ENCODE measurements around the gene FAH.

The FAH gene

DNA sequence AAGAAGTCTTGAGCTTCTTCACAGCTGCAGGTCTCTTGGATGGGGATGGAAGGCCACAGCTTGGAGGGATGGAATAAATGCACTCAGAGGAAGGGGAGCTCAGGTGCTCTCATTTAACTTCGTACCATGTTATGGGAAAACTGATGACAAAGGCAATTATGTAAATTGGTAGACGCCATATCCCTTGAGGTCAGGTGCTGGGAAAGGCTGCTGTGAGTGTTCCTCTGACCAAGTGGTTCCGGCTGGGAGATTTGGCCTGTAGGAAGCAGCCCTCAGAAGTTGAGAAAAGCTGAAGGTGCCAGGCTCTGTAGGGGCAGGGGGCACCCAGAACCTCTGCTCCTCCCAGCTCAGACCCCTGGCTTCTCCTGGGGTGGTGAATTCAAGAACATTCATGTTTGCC is 47.1 kb downstream of the FAH start:
- DNase-seq (ENCODE audit: low read depth in 3 of 3) = no peak

DNA sequence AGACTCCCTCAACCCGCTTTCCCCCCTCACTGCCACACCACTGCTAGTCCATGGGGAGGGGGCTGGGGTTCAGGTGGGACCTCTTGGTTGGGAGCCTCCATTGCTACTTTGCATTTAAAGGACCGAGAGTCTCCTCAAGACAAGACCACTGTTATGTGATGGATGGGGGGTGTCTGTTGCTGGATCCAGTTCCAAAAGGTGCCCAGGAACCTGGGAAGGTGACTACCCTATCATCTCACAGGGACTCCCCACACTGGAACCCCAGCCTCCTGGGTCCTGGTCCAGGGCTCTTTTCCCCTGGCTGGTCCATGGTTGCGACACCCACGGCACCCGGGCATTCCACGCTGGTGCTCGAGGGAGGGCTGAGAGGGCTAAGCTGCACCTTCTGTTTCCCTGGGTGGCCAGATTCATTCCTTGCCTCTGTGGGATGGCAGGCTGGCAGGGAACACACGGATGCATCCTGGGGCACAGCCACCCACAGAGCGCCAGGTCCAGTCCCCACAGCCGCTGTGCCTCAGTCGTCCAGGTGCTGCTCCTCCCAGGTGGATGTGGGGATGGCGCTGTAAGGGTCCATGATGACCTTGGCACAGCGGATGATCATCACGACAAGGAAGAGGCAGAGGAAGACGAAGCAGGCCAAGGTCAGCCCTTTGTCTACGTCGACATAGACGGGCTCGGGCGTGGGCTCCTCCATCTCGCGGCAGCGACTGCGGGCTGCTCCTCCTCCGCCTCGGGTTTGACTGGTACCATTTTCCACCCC is 48.6 kb downstream of the FAH start:
- no peak for DNase-seq (ENCODE audit: low read depth in 3 of 3)

DNA sequence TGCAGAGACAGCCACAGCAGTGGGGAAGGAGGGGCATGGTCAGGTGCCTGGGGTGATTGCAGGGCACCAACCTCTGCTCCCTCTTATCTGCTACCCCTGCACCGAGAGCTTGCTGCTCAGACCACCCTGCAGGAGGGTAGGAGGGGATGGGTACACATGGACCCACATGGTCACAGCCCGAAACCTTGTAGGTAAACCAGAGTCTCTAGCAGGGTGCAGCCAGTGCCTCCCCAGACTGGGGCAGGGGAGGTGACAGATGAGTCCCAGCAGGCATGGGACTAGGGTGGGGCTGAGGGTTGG is 49.2 kb downstream of the FAH start:
- no peak for DNase-seq (ENCODE audit: low read depth in 3 of 3)

DNA sequence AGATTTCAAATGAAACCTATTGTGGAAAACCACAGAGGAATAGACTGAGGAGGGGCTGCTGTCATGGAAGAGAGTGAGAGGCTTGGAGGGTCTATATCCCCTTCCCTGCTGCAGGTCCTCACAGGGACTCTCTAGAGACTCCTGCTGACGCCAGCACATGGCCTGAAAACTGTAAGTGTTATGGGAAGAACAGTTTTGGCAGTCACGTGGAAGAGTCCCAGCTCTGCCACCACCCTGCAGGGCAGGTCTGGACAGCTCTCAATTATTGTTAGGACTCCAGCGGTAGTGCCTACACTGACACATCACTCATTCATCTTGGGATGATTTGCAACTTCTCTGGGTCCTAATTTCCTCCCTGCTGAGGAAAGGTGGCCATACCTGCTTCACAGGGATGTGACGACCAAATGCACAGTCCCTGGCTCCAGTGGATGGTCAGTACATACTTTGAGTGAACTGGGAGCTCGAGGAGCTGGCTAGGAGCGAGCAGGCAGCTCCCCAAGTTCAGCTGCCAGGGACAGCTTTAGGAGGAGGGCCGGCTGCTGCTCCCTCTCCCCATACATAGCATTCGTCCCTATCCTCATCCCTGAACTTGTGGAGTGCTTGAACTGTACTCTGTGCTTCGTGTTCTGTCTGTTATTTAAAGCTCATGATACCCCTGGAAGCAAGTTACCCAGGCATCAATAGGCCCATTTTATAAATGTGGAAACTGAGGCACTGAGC is 50.0 kb downstream of the FAH start:
- DNase-seq (ENCODE audit: low read depth in 3 of 3) = no peak

DNA sequence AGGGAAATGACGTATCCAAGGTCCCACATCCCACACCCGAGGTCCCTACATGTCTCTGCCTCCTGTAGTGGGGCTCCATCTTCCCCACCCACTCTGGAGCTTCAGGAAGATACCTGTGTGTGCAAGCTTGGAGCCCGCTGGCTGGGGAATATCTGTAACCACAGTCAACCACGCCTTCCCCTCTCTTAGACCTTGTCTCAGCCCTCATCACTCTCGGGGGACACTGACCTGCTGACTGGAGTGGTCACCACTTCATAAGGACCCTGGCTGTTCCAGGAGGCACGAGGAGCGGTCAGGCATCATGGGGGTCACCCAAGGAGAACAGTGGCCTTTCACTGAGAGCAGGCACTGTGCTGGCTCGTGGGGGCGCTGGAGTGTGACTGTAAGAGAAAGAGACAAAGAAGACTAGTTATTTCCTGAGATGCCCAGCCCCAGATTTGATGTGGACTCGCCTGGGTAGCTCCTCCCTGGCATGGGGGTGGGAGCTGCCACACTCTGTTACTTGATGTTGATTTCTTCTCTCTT is 50.6 kb downstream of the FAH start:
- DNase-seq (ENCODE audit: low read depth in 3 of 3) = no peak

DNA sequence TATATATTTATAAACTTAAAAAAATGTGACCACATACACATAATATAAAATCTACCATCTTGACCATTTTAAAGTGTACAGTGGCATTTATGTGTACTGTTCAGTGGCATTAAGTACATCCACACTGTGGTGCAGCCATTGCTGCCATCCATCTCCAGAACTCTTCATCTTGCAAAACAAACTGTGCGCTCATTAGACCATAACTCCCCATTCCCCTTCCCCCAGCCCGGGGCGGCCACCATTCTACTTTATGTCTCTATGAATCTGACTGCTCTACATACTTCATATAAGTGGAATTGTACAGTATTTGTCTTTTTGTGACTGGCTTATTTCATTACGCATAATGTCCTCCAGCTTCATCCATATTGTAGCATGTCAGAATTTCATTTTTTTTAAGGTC is 51.4 kb downstream of the FAH start:
- no peak for DNase-seq (ENCODE audit: low read depth in 3 of 3)

DNA sequence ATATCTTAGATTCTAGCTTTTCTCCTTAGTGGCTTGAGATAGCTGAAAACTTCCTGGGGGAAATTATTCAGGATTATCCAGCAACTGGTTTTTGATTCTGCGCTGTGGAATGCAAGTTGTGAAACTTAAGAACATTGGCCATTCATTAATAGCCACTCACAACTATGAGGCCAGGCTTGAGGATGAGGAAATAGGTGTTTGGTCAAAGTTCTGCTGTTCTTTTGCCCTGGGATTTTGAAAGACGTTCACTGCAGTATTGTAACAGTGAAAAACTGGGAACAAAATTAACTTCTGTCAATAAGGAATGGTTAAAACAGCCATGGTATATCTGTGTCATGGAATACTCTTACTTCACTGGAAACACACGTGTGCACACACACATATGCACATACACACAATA is 55.1 kb downstream of the FAH start:
- DNase-seq (ENCODE audit: low read depth in 3 of 3) = no peak

DNA sequence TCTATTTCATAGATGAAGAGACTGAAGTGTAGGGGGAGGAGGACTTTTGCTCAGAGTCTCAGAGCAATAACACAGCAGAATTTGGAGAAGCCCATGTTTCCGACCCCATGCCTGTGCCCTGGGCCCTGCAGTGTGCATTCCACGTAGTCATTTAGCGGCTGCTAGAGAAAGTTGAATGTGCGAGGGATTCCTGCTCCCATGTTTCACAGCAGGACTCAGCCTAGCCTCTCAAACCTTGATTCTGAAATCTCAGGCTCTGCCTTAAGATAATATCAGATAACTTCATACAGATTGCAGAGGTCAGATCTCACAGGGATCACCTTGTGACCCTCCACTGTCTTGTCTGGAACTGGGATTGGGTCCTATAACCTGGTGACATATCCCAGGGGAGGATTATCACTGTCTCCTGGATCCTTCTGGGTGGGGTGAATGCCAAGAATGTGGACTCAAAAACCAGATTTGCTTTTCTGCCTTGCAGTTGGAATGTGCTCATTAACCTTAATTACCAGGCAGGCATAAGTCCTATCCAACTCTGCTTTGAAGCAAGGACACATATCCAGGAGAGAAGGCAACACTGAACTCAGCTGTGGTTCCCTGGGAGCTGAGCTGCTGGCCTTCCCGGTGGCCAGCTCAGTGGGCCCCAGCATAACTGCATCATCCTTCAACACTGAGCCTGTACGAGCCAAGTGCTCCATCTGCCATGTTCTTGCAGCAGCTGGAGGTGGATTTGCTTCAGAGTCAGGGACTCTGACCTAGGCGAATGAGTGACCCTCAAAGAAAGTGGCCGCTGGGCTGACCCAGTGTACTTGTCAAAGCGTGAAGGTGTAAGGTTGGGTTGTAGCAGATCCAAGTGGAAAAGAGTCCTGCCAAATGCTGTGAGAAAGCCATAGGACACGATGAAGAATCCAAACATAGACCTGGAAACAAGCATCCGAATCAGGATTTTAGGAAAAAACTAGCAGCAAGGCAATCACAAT is 56.2 kb downstream of the FAH start:
- DNase-seq (ENCODE audit: low read depth in 3 of 3) = no peak

DNA sequence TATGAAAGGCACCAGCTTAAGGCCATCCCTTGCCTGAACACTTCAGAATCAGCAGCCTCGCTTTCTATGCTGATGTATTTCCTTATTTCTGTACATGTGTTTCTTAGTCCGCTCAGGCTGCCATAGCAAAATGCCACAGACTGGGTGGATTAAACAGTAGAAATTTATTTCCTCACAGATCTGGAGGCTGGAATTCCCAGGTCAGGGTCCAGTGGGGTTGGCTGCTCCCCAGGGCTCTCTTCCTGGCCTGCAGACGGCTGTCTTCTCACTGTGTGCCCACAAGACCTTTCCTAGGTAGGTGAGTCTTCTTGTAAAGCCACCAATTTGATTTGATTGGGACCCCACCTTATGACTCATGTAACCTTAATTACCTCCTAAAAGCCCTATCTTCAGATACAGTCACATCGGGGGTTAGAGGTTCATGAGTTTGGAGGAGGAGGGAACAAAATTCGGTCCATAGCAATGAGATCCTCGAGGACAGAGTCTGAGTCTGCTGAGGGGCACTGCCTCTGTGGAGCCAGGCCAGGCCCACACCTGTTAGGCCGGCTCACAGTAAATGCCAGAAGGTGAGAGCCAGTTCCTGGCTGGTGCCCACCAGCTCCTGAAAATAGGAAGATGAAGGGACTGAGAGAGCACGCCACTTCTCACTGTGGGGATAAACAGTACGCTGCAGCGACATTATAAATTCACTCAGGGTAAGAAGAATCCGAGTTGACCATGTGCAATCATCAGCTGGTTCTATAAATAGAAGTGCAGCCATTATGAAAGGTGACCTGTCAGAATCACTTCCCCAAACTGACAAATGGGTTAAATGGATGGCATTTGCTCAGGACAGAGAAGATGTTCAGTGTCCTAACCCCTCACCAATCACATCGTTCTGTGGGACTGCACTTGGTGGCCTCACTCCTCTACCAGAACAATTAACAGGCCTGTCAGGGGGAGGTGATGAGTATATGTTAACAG is 58.1 kb downstream of the FAH start:
- DNase-seq (ENCODE audit: low read depth in 3 of 3) = no peak

DNA sequence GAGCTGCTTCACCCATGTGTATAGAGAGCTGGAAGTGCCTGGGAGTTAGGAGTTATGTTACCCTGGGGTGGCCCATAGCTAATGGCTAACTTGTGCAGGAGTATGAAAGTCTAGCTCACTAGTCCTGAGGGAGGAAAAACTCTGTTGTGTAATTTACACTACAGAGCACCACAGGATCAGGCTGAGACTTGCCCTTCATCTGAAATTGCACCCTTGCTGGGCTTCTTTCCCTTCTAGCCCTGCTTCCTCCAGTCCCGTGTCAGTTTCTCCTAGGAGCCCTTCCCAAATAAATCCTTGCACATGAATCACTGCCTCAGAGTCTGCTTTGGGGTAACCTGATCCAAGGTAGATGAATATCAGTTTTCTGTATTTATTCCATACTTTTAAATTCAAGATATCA is 59.2 kb downstream of the FAH start:
- DNase-seq (ENCODE audit: low read depth in 3 of 3) = no peak

DNA sequence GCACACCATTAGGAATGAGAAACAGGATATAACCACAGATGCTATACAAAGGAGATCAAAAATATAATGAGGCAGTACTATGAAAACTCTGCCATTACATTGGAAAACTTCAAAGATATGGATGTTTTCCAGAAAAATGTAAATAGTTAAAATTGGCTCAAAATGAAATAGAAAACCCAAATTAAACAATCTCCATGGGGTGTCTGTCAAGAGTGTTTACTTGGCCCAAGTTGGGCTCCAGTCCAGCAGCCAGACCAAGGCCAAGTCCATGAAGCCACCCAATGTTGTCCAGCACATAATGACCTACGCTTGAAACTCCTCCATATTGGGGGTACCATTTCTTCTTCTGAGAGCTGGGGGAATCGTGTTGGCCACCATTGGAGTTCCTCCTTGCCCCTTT is 62.1 kb downstream of the FAH start:
- DNase-seq (ENCODE audit: low read depth in 3 of 3) = no peak

DNA sequence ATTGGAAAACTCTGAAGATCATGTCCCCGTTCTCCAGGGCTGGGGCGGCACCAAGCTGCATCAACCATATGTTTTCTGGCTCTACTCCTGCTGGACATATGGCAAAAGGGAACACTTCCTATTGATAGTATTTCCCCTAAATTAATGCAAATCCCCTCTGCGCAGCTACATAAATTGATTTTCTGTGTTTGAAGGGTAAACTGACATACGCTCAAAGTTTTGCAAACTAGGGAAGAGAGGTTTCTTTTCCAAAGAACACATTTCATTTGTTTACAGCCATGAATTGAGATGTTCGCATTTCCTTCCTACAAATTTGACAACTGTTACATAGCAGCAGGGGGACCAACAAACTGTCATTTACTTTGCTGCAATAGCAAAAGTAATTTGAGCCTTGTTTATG is 63.3 kb downstream of the FAH start:
- DNase-seq (ENCODE audit: low read depth in 3 of 3) = no peak

DNA sequence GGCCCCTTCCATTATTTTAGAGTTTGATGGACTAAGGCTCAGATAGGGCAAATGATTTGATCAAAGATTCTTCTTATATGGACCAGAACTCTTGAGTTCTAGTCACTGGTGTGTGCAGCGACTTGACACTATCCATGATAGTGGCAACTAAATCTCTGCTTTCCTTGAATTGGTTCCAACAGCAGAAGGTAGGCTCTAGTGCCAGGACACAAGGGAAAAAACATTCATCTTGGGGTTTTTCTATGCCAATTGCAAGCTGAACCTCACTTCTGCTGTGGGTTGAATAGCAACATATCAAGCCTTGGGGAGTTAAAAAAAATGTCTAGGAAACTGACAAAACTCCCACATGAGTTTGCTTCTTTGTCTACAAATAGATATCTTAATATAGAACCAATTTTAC is 64.1 kb downstream of the FAH start:
- DNase-seq (ENCODE audit: low read depth in 3 of 3) = no peak

DNA sequence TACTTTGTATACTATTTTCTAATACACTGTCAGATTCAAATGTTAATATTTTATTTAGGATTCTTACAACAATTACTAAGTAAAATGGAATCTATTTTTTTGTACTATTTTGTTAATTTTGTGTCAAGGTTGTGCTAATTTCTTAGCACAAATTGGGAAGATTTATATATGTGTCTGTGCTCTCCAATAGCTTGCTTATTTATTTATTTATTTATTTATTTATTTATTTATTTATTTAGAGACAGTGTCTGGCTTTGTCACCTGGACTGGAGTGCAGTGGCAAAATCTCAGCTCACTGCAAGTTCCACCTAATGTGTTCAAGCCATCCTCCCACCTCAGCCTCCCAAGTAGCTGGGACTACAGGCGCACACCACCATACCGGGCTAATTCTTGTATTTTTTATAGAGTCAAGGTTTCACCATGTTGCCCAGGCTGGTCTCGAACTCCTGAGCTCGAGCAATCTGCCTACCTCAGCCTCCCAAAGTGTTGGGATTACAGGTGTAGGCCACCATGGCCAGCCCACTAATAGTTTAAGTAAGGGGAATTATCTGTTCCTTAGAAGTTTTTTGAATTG is 64.6 kb downstream of the FAH start:
- no peak for DNase-seq (ENCODE audit: low read depth in 3 of 3)

DNA sequence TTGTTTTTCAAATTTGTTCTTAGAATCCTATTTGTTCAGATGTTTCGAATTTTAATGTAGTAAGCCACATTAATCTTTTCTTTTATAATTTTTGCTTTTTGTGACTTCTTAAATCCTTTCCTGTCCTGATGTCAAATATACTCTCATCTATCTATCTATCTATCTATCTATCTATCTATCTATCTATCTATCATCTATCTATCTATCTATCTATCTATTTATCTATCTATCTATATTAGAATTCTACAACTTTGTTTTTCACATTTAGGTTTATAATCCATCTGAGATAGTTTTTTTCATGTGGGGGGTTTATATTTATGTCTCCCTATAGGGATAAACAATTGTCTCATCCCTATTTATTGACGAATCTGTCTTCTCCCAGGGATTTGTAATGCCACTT is 67.2 kb downstream of the FAH start:
- no peak for DNase-seq (ENCODE audit: low read depth in 3 of 3)

DNA sequence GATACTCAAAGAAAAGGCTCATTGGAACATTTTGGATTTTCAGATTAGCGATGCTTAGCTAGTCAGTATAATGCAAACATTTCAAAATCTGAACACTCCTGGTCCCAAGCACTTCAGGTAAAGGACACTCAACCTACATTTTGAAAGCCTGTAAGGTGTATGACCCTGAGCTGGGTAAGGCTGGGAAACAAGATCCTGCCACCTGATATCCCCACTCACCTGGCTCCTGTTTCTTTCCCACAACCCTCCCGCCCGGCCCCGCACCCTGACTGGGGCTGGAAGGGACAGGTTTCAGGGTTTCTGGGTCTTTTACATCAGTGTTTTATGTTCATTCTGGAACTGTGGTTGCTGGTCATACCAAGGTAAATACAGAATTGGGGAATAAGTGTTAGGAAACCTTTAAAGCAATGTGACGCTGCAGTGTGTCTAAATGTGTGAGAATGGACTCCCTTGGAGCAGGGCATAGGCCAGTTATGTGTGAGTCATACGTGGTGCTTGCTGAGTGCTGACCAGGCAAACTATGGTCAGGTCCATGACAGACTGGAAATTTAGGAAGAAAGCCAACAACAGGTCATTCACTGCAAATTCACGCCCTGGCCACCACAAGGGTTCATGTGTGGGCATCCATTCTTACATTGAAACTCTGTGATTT is 76.3 kb downstream of the FAH start:
- DNase-seq (ENCODE audit: low read depth in 3 of 3) = no peak

DNA sequence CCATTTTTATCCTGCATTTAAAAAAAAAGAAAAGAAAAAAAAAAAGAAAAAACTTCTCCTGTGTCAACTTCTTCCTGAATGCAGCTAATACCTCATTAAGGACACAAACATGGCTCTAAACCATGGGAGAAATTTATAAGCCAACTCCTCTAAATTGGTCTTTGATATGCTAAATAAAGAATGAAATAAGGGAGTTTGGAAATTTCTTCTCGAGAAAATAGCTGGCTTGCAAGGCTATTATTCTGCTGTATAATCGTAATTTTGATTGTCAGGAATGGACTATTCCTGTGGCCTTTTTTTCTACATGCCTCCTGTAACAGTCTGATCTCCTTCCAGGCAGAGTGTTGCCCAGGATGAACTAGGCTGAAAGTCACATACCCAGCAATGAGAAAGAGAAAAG is 78.6 kb downstream of the FAH start:
- DNase-seq (ENCODE audit: low read depth in 3 of 3) = no peak

DNA sequence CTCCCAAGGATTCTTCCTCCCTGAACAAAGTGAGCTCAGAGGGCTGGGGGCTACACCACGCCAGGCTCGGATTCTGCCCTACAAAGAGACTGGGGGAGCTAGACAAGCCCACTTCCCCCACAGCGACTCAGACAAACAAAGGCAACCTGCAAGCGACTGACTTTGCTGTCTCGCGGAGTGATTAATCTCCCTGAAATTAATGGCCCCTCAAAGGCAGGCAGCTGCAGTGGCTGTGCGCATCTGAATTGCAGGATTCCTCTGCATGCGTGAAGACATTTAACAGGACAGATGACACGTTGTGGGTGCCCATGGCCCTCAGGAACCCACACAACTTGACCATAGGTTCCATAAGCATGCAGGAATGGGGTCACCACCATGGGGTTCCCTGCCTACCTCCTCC is 80.8 kb downstream of the FAH start:
- no peak for DNase-seq (ENCODE audit: low read depth in 3 of 3)

DNA sequence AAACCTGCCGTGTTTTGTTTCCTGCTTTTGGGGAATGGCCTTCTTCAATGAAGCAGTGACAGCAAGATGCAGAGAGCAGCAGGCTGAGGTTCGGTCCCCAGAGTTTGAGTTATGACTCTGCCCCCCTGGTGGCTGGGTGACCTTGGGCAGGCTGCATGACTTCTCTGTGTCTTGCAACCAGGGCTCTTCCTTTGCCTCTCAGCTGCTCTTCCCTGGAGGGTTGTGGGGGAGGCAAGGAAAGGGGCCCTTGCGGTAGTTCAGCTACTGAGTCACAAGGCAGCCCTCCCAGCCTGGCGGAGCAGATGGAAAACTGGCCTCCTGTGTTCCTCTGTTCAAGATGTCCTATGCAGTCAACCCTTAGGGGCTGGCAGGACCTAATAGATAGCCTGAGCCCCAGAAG is 82.1 kb downstream of the FAH start:
- peak in 2 of 3 experiments; percentile 5 to 12 for DNase-seq (ENCODE audit: low read depth in 3 of 3)
